CD4-positive, alpha-beta T cell treated with Interleukin-2 at 100 ng/mL for 4 hours (primary cell): ENCODE results near the gene ETV6.

Source experiments
- DNase-seq: peaks from one replicate; pipeline ENCODE4 v3.0.0-alpha.2; 2020; ENCODE audit warnings: low spot score

Gene ETV6

GRCh38 chr12:11758510-11759493 is 109.3 kb downstream of the ETV6 start:
- DNase-seq: no peak

DNA sequence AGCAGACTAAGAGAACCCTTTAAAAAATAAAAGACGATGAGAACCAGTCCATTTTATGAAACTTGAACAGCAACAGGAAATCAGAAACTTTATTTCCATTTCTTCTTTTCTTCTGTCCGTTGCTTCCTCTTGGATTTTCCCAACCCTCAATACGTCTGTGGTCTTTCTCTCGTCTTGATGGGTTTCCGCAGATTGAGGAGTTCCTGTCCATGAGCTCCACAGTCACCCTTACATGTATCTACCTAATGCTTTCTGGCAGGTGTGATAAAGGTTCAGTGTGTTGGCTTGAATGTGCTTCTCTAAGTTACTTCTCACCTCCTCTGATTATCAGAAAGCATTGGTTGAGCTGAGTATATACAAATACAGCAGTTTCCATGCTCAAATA is 110.0 kb downstream of the ETV6 start:
- DNase-seq: no peak

DNA sequence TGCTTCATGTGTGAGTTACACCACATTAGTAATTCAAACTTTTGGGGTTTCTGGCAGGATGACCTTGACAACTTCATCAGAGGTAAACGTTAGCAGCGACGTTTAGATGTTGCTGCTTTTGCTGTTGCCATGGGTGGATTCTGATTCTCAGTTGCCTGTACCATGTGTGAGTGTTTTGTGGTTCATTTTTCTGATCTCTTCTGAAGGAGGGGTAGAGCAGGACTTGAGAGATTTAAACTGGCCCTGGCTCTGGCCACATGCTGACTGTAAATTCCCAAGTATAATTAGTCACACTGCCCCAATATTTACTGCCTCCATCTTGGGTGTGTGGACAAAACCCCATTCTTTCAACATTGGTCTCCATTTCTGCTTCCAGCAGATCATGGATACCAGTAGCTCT is 110.4 kb downstream of the ETV6 start:
- DNase-seq: no peak

- DNase-seq: no peak
Measured at GRCh38 chr12:11761869-11762567, 112.5 kb downstream of the ETV6 start.

DNA sequence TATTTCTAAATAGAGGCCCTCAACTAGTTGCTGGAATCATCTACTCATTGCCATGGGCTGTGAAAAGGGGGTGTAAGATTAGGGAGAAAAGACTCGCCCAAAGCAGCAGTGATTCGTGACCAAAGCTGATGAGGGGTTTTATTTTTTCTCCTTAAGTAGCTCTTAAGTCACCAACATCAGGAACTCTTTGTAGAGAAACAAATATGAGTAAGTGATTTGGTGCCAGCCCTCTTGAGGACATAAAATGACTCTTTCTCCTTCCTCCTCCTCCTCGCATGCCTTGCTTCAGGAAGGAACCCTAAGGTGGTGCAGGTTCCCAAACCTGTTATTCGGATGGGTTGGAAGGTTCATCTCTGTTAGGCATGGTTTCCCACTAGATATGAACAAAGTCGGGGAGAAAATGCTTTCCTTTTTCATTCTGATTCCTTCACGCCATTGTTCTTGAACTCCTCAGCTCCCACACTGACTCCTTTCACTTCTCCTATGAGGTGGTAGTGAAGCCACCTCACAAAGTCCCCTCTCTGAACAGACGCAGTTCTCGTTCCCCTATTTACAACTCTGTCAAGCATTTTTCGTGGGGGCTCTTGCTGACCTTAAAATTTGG is 113.4 kb downstream of the ETV6 start:
- no peak for DNase-seq

DNA sequence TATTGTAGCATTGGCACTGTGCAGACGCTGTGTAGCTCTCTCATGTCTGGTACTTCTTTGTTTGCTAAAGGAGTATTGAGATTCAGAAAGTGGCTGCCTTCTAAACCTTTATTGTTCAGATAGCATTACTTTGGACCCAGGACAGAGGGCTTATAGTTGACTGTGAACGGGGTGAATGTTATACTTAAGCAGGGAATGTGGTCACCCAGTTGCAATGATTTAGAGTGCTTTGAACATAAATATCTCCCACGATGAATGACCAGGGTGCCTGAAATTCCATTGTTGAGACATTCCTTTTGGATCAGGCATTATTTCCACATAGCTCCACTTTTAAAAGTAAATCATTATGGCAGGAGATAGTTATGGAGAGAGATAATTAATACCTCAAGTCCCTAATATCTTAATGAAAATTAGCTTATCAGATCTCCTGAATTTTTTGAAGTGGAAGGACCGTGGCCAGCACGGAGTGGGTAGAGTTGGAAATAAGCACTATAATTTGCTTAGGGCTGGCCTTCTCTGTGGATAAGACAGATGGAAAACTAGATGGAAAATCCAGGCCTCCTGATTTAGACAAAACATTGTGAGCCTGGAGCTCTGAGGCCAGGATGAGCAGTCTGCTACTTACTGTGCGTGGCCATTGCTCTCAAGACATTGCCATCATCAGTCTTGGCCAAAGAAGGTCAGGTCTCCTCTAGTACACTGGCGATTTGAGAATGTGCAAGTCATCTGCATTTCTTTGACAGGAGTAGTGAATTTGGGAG is 114.5 kb downstream of the ETV6 start:
- DNase-seq: no peak

- no peak for DNase-seq
Measured at GRCh38 chr12:11764837-11765236, 115.4 kb downstream of the ETV6 start.

DNA sequence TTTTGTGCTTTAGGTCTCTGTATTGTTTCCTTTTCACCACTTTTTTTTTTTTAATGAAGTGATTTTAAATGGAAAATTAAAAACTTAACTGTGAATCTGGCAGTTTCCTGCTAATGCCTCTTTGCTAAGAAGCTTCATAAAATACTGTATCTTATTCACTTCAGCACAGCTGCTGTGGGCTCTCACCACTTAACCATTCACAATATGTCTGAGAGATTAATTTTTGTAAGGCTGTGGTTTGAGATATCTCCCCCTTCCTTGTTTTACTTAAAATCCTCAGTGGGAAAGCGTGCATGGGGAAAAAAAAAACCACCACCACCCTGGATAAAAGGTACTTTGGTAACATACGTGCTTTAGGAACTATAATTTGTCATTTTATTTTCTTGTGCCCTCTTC is 115.9 kb downstream of the ETV6 start:
- DNase-seq: no peak

GRCh38 chr12:11765817-11766794 is 116.6 kb downstream of the ETV6 start:
- peak; percentile 47 for DNase-seq

DNA sequence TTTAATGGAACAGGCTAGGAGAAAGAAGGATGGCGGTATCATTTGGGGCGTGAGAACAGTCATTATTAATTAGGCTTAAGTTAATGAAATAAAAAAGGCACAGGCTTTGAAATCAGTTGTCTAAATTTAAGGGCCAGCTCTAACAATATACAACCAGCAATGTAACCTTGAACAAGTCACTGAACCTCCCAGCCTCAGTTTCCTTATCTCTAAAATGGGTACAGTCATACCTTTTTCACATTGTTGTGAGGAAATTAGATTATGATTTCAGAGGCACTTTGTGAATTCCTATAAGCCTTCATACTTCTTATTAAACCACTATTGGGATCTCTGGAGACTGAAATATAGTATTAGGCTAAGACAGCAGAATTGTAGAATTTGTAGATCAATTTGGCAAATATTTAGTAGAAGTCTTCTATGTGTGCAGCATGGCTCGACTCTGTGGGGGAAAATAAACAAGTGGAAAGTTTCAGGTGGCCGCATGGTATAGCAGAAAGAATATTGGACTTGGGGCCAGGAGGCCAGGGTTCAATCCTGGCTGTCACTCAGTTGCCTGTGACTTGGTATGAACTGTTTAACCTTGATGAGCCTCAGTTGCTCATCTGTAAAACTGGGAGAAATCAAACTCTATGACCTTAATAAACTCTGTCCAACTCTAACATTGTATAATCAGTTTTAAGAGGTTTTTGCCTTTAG is 117.7 kb downstream of the ETV6 start:
- DNase-seq: no peak

DNA sequence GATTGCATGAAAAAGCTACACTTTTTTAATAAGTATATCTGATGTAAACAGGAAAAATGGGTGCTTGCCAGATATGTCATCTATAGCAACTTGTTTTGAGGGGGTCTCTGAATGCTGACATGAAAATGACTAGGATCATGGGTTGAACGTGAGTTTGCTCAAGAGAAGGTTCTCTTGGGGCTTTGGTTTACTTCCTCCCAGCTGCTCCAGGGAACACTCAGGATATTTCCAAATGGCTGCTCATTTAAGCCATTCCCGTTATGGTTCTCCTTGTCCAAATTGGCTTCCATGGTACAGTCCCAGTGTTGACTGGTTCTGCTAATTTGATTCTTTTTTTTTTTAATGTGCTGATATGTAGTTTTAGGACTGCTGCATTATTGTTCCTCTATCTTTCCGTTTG is 118.3 kb downstream of the ETV6 start:
- no peak for DNase-seq

- no peak for DNase-seq
Measured at GRCh38 chr12:11768233-11768965, 118.9 kb downstream of the ETV6 start.

DNA sequence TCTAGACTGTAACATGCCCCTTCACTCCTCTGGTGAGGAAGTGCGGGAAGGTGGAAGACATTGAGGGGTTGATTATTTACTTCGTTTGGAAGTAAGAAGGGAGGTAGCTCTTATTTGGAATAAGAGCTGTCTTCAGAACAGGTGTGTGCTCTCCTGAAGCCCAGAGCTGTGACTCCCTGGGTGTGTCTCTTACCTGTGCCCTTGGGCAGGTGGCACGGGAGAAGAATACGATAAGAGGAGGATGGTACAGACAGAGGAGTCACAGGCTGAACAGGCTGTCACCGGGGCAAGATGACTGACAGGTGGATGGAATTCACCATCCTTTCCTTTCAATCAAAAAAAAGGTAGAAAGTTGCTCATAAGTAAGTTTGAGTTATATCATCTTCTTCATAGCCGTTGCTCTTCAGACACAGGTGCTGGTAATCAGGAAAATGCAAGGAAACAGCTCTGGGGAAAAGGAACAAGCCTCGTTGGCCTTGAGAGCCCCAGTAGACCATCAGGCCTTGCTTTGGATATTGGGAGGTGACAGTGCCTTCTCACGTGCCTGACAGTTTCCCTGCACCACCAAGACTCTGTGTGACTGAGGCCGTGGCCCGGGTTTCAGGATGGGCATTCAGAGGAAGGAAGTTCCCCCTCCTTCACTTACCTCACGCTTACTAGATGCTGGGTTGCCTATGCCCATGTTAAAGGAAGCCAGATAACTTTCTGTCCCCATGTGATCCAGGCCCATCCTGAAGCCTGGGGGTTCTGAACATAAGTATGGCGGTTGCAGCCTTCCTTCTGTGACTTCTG is 120.4 kb downstream of the ETV6 start:
- no peak for DNase-seq

DNA sequence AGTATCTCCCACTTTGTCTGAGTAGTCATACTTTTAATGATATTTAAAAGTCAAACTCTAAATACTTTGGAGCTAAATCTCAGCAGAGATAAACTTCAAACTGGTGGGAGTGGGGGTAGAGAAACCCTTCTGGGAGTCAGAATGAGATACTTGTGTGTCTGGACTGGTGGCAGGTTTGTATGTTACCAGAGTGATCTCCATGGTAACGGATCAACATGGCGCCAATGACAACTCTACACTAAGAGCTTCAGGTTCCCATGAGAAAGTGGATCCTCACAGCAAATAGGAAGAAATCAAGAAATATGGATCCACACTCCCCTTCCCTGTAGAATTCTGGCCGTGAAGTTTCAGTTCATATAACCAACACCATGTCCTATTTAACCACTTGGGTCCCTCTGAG is 121.9 kb downstream of the ETV6 start:
- DNase-seq: peak; percentile 20

GRCh38 chr12:11771895-11772502 is 122.5 kb downstream of the ETV6 start:
- DNase-seq: peak; percentile 32

DNA sequence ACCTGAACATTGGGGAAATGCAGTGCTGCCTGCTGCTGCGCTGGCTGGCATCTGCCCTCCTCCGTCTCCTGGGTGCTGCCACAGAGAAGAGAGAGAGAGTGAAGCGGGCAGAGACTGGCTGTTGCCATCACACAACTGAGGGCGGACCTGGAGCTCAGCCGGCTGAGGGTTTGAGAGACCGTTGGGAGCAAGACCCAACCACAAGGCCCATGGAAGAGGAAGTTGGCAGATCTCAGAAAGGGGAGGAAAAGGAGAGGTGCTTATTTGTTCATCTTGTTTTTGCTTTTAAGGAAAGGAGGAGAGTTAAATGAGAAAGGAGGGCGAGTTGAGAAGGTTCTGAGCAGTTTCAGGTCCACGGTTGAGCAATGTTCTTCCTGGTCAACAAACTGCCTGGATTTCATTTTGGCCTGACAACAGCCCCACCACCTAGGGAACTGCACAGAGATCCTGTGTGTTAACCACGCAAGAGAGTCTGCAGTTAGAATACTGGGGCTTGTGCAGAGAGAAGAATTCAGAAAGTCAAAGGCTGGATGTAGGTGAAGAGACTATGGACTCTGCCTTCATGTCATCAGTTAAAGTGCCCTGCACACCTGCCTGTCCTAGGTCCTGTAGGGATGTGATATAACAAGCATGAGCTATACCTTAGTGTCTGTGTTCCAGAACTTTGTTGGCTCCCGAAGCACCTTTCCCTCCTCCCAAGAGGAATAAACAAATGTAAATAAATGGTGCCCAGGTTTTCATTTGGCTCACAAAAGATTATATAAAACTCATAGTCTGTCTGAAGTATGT is 124.6 kb downstream of the ETV6 start:
- DNase-seq: no peak

- DNase-seq: no peak
Measured at GRCh38 chr12:11774821-11775220, 125.3 kb downstream of the ETV6 start.

- no peak for DNase-seq
Measured at GRCh38 chr12:11776316-11776715, 126.8 kb downstream of the ETV6 start.
